H9 (cell line): ENCODE measurements around the gene HNRNPLL. TPM values are rescaled to one million over a fixed set of nuclear protein-coding genes. Genes with fewer than 3 reads are reported as not detected.

Experiments used
- DNase-seq: peaks from one replicate; pipeline ENCODE4 v3.0.0-alpha.2; 2017
- H2AFZ ChIP-seq: one replicate; pipeline ENCODE4 v1.6.1; 2013; ENCODE audit warnings: mild to moderate bottlenecking, low read length, control low read depth, moderate library complexity
- H2AK5ac ChIP-seq: 2 replicates; pipeline ENCODE4 v1.6.1; 2013; ENCODE audit warnings: low read length, control low read depth, mixed read lengths; ENCODE audit not compliant: insufficient read length
- H2BK120ac ChIP-seq: one replicate; pipeline ENCODE4 v1.6.1; 2013; ENCODE audit warnings: low read depth, mild to moderate bottlenecking, low read length, control low read depth, inconsistent platforms; ENCODE audit not compliant: poor library complexity, severe bottlenecking
- H2BK12ac ChIP-seq: 2 replicates; pipeline ENCODE4 v1.6.1; 2013; ENCODE audit warnings: low read length, control low read depth, mixed read lengths, low read depth; ENCODE audit not compliant: insufficient read length
- H2BK15ac ChIP-seq: 2 replicates; pipeline ENCODE4 v1.6.1; 2013; ENCODE audit warnings: low read depth, low read length, control low read depth
- H2BK20ac ChIP-seq: one replicate; pipeline ENCODE4 v1.6.1; 2013; ENCODE audit warnings: low read depth, mild to moderate bottlenecking, low read length, control low read depth, inconsistent platforms; ENCODE audit not compliant: poor library complexity, severe bottlenecking
- H2BK5ac ChIP-seq: 2 replicates; pipeline ENCODE4 v1.6.1; 2013; ENCODE audit warnings: low read length, control low read depth, mixed read lengths; ENCODE audit not compliant: insufficient read length
- H3K14ac ChIP-seq: 2 replicates; pipeline ENCODE4 v1.6.1; 2013; ENCODE audit warnings: low read length, control low read depth; ENCODE audit not compliant: insufficient read depth
- H3K18ac ChIP-seq: 2 replicates; pipeline ENCODE4 v1.6.1; 2013; ENCODE audit warnings: low read depth, mild to moderate bottlenecking, mixed read lengths, low read length, control low read depth; ENCODE audit not compliant: insufficient read length
- H3K23ac ChIP-seq: 2 replicates; pipeline ENCODE4 v1.6.1; 2013; ENCODE audit warnings: low read length, control low read depth, mixed read lengths, low read depth; ENCODE audit not compliant: insufficient read length
- H3K23me2 ChIP-seq: 2 replicates; pipeline ENCODE4 v1.6.1; 2013; ENCODE audit warnings: low read depth, mild to moderate bottlenecking, mixed read lengths, low read length, control low read depth; ENCODE audit not compliant: insufficient read length, poor library complexity, severe bottlenecking
- H3K27ac ChIP-seq: 2 replicates; pipeline ENCODE4 v1.5.1; 2013; ENCODE audit warnings: low read length, control low read depth, mixed read lengths, low read depth; ENCODE audit not compliant: insufficient read length
- H3K27me3 ChIP-seq: 2 replicates; pipeline ENCODE4 v1.6.1; 2013; ENCODE audit warnings: low read length, control low read depth, inconsistent platforms; ENCODE audit not compliant: insufficient read depth
- H3K4ac ChIP-seq: 2 replicates; pipeline ENCODE4 v1.6.1; 2013; ENCODE audit warnings: low read depth, mild to moderate bottlenecking, control low read depth, inconsistent platforms, low read length, moderate library complexity
- H3K4me1 ChIP-seq: 2 replicates; pipeline ENCODE4 v1.6.1; 2013; ENCODE audit warnings: low read length, control low read depth, inconsistent platforms; ENCODE audit not compliant: insufficient read depth
- H3K4me2 ChIP-seq: 2 replicates; pipeline ENCODE4 v1.6.1; 2013; ENCODE audit warnings: low read length, control low read depth, mixed read lengths; ENCODE audit not compliant: insufficient read length, insufficient read depth
- H3K56ac ChIP-seq: 2 replicates; pipeline ENCODE4 v1.6.1; 2013; ENCODE audit warnings: low read depth, mild to moderate bottlenecking, mixed read lengths, low read length, control low read depth; ENCODE audit not compliant: insufficient read length
- H3K79me1 ChIP-seq: 2 replicates; pipeline ENCODE4 v1.6.1; 2013; ENCODE audit warnings: low read depth, mild to moderate bottlenecking, moderate library complexity, low read length, control low read depth, inconsistent platforms; ENCODE audit not compliant: insufficient read depth, poor library complexity, severe bottlenecking
- H3K79me2 ChIP-seq: 2 replicates; pipeline ENCODE4 v1.6.1; 2013; ENCODE audit warnings: low read length, control low read depth, inconsistent platforms; ENCODE audit not compliant: insufficient read depth
- H3K9ac ChIP-seq: 2 replicates; pipeline ENCODE4 v1.6.1; 2013; ENCODE audit warnings: low read length, control low read depth, mixed read lengths; ENCODE audit not compliant: insufficient read length; ENCODE audit errors: extremely low read depth
- H3K9me3 ChIP-seq: one replicate; pipeline ENCODE4 v1.6.1; 2013; ENCODE audit warnings: low read depth, low read length, inconsistent platforms; ENCODE audit not compliant: control insufficient read depth
- H3T11ph ChIP-seq: one replicate; pipeline ENCODE4 v1.6.1; 2013; ENCODE audit warnings: mild to moderate bottlenecking, low read length, control low read depth, inconsistent platforms
- H4K20me1 ChIP-seq: one replicate; pipeline ENCODE4 v1.6.1; 2013; ENCODE audit not compliant: control insufficient read depth, insufficient read length, insufficient read depth
- H4K5ac ChIP-seq: 2 replicates; pipeline ENCODE4 v1.6.1; 2013; ENCODE audit warnings: low read depth, mild to moderate bottlenecking, mixed read lengths, low read length, control low read depth; ENCODE audit not compliant: insufficient read length
- H4K8ac ChIP-seq: replicated peaks from 2 replicates; pipeline ENCODE4 v1.6.1; 2013; ENCODE audit warnings: low read length, control low read depth, mixed read lengths, low read depth; ENCODE audit not compliant: insufficient read length
- H4K91ac ChIP-seq: 2 replicates; pipeline ENCODE4 v1.6.1; 2013; ENCODE audit warnings: low read depth, mild to moderate bottlenecking, moderate library complexity, mixed read lengths, low read length, control low read depth; ENCODE audit not compliant: insufficient read length
- H3K27ac Mint-ChIP-seq, 3 experiments: 2 replicates in 2 of 3; 3 replicates in 1 of 3; pipeline ENCODE4 v1.8.0; 2020 to 2021; ENCODE audit warnings: mixed read lengths in 3 of 3, mild to moderate bottlenecking in 1 of 3, moderate library complexity in 1 of 3
- H3K27me3 Mint-ChIP-seq: 2 replicates; pipeline ENCODE4 v1.8.0; 2021; ENCODE audit warnings: low read depth, mild to moderate bottlenecking, moderate library complexity, mixed read lengths
- H3K36me3 Mint-ChIP-seq, 3 experiments: 2 replicates in 2 of 3; 3 replicates in 1 of 3; pipeline ENCODE4 v1.8.0; 2020 to 2021; ENCODE audit warnings: low read depth in 3 of 3, mixed read lengths in 3 of 3; ENCODE audit not compliant: insufficient read depth in 1 of 3
- H3K4me1 Mint-ChIP-seq, 2 experiments: 2 replicates each; pipeline ENCODE4 v1.8.0; 2020; ENCODE audit warnings: mixed read lengths in 2 of 2
- H3K4me3 Mint-ChIP-seq, 2 experiments: 2 replicates in 1 of 2; 3 replicates in 1 of 2; pipeline ENCODE4 v1.8.0; 2020 to 2021; ENCODE audit warnings: mild to moderate bottlenecking in 2 of 2, mixed read lengths in 2 of 2, moderate library complexity in 1 of 2
- H3K9me3 Mint-ChIP-seq, 2 experiments: 2 replicates in 1 of 2; 3 replicates in 1 of 2; pipeline ENCODE4 v1.8.0; 2020; ENCODE audit warnings: mild to moderate bottlenecking in 2 of 2, mixed read lengths in 2 of 2, moderate library complexity in 1 of 2
- CTCF ChIP-seq: fragments of 200-600 bp; sonication (generic); conservative IDR thresholded peaks from 3 replicates; pipeline ENCODE4 v1.8.0; 2021; ENCODE audit warnings: antibody characterized with exemption, mild to moderate bottlenecking
- WGBS: extraction: QIAGEN DNeasy Blood & Tissue Kit; methylation state at CpG from one replicate; pipeline ENCODE4 v1.1.7; 2013; ENCODE audit warnings: missing lambda C conversion rate, low lambda C conversion rate, mixed read lengths; ENCODE audit not compliant: insufficient read length; ENCODE audit errors: extremely low coverage; 5-methylcytosine and 5-hydroxymethylcytosine counted together
- total RNA-seq: library from RNA; stranded (reverse); gene quantifications from 2 replicates; pipeline ENCODE4 v1.2.1, GENCODE V29; 2021

Gene HNRNPLL
- total RNA-seq, 1 experiment from 2014 or later, result 52.3 TPM

GRCh38 chr2:38617301-38617700, 14.6 kb upstream of the HNRNPLL start:
- Histone ChIP-seq H3K14ac (no peak overlapping the region), H3K79me1 (no peaks in the 10 kb centered on the region), H2BK20ac (no peak overlapping the region), H3K9ac (no peak overlapping the region), H2AK5ac (no peak overlapping the region), H3K27ac (no peak overlapping the region), H3T11ph (no peak overlapping the region), H3K23me2 (no peaks in the 10 kb centered on the region), H3K4me2 (no peak overlapping the region), H2AFZ (no peak overlapping the region), H3K4ac (no peak overlapping the region), H3K4me1 (no peaks in the 10 kb centered on the region; the same call in 1 of the 2 replicates), H2BK15ac (no peak overlapping the region), H3K79me2 (no peaks in the 10 kb centered on the region), H4K20me1 (no peaks in the 10 kb centered on the region), H3K56ac (no peak overlapping the region), H4K5ac (no peak overlapping the region), H4K91ac (no peak overlapping the region), H3K18ac (no peak overlapping the region), H2BK12ac (no peak overlapping the region), H3K27me3 (no peaks in the 10 kb centered on the region), H4K8ac (no peak overlapping the region), H3K23ac (no peak overlapping the region), H2BK5ac (no peak overlapping the region), H2BK120ac (no peak overlapping the region), H3K9me3 (no peaks in the 10 kb centered on the region)
- DNase-seq, result no peak
- no CpG with 5 or more reads among the region's 3 CpGs for WGBS
- no peaks in the 10 kb centered on the region for H3K9me3 Mint-ChIP-seq
- peaks cover 19 to 20% of the 10 kb centered on the region in 2 experiments for H3K4me1 Mint-ChIP-seq
- TF ChIP-seq CTCF, result no peak
- no peak overlapping the region for H3K4me3 Mint-ChIP-seq
- no peaks in the 10 kb centered on the region for H3K36me3 Mint-ChIP-seq
- no peak overlapping the region for H3K27ac Mint-ChIP-seq
- H3K27me3 Mint-ChIP-seq, result no peaks in the 10 kb centered on the region
